Epithelial cell of proximal tubule (primary cell): ENCODE measurements around the gene GBP7. TPM values are rescaled to one million over a fixed set of nuclear protein-coding genes. Genes with fewer than 3 reads are reported as not detected.
"Not testable (repeated sequence)": the region's sequence is repeated elsewhere in the genome, so short reads cannot be mapped to it uniquely, and the experiment has no call there.

Experiments used
- DNase-seq: peaks from one replicate; pipeline ENCODE4 v3.0.0-alpha.2; 2011; ENCODE audit warnings: low read depth
- H3K4me3 ChIP-seq: 2 replicates; pipeline ENCODE4 v1.5.1; 2011; ENCODE audit warnings: low read depth, mild to moderate bottlenecking, low read length
- total RNA-seq: library from RNA; depleted of rRNA; stranded (reverse); fragments of >200 nt; gene quantifications from 2 replicates; pipeline ENCODE4 v1.2.3, GENCODE V29; 2015
- TF ChIP-seq, protein P1 (sequence below): conservative IDR thresholded peaks from 2 replicates; pipeline ENCODE4 v1.5.1; 2012; ENCODE audit warnings: low read depth, mild to moderate bottlenecking, low read length

The GBP7 gene, protein sequence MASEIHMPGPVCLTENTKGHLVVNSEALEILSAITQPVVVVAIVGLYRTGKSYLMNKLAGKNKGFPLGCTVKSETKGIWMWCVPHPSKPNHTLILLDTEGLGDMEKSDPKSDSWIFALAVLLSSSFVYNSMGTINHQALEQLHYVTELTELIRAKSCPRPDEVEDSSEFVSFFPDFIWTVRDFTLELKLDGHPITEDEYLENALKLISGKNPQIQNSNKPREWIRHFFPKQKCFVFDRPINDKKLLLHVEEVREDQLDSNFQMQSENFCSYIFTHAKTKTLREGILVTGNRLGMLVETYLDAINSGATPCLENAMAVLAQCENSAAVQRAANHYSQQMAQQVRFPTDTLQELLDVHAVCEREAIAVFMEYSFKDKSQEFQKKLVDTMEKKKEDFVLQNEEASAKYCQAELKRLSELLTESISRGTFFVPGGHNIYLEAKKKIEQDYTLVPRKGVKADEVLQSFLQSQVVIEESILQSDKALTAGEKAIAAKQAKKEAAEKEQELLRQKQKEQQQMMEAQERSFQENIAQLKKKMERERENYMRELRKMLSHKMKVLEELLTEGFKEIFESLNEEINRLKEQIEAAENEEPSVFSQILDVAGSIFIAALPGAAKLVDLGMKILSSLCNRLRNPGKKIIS
- not detected in 2 replicates for total RNA-seq

GRCh38 chr1:89175601-89176256, at the start of gene GBP7:
Gene GBP7 (minus strand): TSS chr1:89176003. CDS start chr1:89171935, 4,068 bp downstream.
- no peak within 1 kb of the TSS for H3K4me3 ChIP-seq
- no peak for DNase-seq
- TF ChIP-seq, protein P1, sequence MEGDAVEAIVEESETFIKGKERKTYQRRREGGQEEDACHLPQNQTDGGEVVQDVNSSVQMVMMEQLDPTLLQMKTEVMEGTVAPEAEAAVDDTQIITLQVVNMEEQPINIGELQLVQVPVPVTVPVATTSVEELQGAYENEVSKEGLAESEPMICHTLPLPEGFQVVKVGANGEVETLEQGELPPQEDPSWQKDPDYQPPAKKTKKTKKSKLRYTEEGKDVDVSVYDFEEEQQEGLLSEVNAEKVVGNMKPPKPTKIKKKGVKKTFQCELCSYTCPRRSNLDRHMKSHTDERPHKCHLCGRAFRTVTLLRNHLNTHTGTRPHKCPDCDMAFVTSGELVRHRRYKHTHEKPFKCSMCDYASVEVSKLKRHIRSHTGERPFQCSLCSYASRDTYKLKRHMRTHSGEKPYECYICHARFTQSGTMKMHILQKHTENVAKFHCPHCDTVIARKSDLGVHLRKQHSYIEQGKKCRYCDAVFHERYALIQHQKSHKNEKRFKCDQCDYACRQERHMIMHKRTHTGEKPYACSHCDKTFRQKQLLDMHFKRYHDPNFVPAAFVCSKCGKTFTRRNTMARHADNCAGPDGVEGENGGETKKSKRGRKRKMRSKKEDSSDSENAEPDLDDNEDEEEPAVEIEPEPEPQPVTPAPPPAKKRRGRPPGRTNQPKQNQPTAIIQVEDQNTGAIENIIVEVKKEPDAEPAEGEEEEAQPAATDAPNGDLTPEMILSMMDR = no peak

DNA sequence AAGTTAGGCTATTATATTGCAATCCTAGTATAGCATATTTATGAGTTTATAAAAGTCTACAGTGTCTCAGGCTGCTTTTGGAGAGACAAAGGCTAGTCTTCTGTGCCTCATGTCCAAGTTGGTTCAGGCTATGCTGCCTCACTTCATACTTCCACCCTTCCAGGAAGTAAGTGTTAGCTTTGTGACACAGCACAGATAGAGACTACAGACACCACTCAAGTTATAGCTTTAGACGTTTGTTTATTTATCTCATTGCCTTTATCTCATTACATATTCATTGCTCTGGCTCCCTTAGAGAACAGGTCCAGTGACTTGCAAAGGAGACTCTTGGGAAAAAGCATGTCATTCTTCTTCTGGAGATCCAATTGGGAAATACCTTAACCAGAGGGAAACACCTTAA, 45.5 kb upstream of the GBP7 start:
- no peak for DNase-seq
- no peak overlapping the region for H3K4me3 ChIP-seq
- TF ChIP-seq, protein P1 = no peak

GRCh38 chr1:89219851-89220250, 44.0 kb upstream of the GBP7 start:
- not testable (repeated sequence) for DNase-seq, H3K4me3 ChIP-seq

GRCh38 chr1:89218941-89219340, 43.1 kb upstream of the GBP7 start:
- not testable (repeated sequence) for DNase-seq, H3K4me3 ChIP-seq

DNA sequence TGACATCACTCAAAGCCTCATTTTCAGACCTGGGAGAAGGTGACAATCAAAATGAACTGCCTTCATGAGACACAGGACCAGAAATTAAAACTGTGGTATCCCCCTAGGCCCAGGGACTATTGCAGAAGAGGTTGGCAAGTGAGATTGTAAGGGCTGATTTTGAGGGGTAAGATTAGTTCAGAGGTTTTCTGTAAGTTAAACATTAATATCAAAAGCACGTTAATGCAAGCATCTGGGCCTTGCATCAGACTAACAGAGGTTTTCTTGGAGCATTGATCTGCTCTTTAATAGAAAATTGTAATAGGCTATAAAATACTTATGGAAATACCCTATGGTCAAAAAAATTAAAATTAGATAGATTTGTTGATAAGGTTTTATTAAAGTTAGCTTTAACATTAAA, 37.5 kb upstream of the GBP7 start:
- no peak for DNase-seq
- TF ChIP-seq, protein P1 = no peak
- H3K4me3 ChIP-seq = no peak overlapping the region

GRCh38 chr1:89211035-89211634, 35.3 kb upstream of the GBP7 start:
- TF ChIP-seq, protein P1 = no peak
- H3K4me3 ChIP-seq = no peak overlapping the region
- DNase-seq = no peak

DNA sequence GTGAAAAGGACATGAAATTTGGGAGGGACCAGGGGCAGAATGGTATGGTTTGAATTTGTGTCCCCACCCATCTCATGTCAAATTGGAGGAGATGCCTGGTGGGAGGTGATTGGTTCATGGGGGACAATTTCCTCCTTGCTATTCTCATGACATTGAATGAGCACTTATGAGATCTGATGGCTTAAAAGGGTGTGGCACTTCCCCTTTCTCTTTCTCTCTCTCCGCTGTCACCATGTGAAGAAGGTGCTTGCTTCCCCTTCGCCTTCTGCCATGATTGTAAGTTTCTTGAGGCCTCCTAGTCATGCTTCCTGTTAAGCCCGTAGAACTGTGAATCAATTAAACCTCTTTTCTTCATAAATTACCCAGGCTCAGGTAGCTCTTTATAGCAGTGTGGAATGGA, 30.6 kb upstream of the GBP7 start:
- no peak for DNase-seq
- TF ChIP-seq, protein P1 = no peak
- no peak overlapping the region for H3K4me3 ChIP-seq
